GM21619 (cell line): ENCODE measurements around the gene RGS8.

Experiments
- ATAC-seq: cut with Tn5 transposase; IDR thresholded peaks from one replicate; pipeline ENCODE4 v1.9.1; 2021; ENCODE audit not compliant: unreplicated experiment

RGS8 gene

DNA sequence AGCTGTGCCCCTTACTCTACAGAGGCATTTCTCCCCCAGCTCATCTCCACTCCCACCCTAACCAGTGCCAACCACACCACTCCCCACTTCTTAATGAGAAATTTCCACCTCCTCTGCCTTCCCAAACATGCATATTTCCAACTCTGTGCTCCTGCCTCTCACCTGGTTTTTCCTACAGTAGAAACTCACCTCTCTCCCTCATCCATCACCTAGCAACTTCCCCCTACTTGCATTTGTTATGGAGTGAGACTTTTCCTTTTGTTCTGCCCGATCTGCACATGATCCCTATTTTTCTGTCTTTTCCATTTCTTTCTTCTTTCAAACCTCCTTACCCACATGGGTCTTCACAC, 11.9 kb downstream of the RGS8 start:
- no peak for ATAC-seq

DNA sequence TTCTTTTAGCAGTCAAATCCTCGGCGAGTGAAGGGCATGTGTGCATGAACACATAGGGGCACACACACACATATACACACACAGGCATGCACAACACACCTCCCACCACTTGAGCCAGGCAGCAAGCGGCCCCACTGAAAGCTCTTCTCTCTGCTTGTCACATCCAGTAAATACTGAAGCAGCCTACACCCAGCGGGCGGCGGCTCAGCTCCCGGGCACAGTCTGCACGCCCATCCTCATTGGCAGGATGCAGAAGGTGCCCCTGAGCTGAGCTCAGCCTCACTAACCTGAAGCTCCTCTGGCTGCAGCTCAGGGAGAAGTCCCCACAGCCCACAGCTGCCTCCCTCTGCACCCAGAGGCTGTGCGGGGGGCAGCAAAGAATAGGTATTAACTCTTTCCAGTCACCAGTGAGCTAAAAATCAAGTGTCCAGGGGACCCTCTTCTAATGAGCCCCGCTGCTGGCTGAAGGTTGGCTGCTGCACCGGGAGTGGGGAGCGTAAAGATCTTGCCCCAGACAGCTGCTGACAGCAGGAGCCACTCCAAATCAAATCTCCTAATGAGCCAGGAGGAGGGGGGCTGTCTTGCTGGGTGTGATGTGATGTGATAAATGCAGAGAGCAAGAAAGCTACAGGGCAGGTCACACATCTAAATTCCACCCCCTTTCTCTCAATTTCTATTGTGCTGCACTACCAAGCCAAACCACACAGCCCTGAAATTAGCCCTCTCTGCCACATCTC, 12.5 kb downstream of the RGS8 start:
- no peak for ATAC-seq

DNA sequence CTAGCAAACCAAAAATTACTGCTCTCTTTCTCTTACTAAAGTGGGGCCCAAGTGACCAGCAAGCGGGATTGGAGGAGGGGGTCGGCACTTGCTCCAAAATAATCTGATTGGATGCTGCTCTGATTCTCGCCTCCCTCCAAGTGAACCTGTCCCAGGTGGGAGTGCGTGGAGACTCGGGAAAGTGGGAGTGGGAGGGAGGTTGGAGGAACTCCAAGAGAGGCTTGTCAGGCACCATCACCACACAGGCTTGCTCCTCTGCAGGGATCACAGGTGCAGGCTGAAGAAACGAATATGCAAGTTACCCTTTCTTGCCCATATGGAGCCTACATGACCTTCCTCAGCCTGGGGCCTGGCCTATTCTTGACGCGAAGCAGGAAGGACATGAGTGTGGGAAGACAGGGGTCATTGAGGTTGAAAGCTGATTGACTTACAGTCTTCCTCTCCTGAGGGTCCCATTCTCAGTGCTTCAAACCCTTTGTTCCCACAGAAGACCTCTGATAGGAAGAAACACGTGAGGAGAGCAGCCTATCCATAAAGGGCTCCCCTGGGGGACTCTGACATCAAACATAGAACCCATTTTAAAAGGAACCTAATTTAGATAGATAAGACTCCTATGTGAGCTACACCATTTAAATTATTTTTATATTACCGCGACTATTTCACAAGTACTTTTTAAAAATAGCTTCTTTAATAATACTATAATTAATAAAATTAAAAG, 14.2 kb downstream of the RGS8 start:
- ATAC-seq = no peak

DNA sequence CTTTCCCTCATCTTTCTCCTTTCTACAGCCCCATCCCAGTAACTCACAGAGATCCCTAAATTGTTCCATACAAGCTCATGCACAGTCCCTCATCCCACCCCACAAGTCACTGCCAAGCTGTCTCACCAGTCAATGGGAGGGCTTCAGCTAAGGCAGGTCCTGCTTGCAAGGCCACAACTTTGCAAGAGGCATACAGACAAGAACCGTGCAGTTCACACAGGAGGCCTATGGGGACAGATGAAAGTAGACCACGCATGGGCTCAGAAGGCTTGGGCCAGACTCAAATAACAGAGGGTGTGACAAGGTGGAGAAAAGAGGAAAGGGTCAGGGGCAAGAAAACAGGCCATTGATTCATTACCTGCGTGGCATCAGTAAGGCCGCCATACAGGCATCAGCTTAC, 15.1 kb downstream of the RGS8 start:
- no peak for ATAC-seq

DNA sequence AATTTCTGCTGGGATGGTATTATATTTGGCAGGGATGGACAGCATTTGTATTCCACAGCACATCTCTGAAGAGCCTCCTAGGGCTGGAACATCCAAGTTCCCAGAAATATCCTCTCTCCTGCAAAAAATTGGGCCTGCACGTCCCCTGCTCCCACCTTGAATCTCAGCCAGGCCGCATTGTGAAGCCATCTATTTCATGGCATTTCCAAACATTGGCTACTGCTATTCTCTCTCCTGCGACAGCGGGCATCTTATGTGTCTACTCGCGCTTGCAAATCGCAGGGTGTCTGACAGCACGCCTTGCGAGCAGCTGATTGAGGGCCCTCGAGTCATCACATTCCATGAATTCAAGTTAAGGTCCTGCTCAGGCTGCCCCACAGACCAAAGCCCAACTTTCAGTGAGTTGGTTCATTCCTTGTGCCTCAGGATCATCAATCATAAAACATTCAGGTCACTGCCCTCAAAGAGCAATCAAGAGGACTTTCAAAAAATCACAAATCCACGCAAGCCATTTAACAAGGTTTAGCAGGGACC, 15.8 kb downstream of the RGS8 start:
- ATAC-seq = no peak

DNA sequence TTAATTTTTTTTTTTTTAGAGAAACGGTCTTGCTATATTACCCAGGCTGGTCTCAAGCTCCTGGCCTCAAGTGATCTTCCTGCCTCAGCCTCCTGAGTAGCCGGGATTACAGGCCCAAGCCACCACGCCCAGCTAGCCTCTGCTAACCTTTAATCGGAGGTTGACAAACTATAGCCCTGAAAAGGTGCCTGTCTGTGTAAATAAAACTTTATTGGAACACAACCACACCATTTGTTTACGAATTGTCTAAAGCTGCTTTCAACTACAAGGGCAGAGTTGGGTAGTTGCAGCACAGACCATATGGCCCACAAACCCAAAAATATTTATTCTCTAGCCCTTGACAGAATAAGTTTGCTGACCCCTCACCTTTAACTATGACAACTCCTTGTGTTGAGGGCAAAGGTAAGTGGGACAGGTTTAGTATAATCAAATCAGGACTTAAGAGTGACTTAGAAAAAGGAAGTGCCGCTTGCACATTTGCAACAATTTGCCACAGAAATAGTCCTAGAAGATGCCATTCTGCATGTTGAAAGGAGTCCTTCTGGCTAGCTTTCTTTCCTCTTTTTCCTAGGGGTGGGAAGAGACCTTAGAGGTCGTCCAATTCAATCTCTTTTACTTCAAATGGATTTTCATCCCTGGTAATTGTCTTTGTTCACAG, 16.4 kb downstream of the RGS8 start:
- ATAC-seq = no peak

DNA sequence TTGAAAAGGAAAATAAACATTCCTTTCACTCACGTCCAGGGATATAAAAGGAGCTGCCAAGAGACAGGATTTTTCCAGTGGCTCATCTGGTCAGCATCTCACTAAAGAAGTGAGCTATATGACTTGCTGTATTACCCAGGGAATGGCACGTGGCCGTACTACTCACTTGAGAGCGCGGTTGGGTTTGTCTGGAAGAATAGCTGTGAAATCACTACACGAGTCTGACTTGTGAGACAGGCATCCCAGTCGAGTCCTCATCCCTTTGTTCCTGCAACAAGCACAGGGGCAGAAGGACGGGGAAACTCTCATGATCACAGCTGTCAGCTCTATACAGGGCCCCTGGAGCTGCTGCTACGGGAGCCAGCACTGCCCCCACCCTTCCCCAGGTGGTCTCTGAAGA, 17.7 kb downstream of the RGS8 start:
- ATAC-seq = no peak

DNA sequence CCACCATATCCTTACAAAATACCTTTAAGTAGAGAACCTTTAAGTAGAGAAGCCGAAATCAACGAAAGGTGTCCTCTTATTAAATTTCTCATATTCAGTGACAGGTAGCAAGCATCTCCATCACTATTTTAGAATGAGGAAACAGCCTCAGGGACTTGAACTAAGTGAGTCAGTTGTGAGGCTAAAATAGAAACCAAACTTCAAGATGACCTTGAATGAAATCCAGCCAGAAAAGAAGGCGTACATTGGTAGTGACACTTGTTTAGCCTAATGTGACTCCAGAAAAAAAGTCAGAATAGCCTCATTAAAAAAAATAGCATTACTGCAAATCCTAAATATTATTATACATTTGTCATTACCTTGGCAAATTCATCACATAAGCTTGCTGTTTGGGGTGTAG, 20.1 kb downstream of the RGS8 start:
- no peak for ATAC-seq

DNA sequence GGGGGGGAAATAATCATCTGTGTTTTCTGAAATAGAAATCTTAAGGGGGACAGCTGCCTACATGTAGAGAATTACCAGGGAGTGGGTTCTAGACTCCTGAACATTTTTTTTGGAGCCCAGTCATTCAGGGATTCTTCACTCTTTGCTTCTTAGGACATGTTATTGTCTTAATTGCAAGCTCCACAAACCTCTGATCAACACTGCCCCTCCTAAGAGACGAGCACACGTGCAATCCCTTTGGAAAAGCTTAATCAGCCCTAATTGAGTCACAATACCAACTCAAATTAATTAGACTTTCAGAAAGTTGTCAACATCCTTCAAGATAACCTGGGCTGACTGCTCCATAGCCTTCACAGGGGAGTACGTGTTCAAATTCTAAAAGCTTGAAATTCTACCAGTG, 21.4 kb downstream of the RGS8 start:
- no peak for ATAC-seq

DNA sequence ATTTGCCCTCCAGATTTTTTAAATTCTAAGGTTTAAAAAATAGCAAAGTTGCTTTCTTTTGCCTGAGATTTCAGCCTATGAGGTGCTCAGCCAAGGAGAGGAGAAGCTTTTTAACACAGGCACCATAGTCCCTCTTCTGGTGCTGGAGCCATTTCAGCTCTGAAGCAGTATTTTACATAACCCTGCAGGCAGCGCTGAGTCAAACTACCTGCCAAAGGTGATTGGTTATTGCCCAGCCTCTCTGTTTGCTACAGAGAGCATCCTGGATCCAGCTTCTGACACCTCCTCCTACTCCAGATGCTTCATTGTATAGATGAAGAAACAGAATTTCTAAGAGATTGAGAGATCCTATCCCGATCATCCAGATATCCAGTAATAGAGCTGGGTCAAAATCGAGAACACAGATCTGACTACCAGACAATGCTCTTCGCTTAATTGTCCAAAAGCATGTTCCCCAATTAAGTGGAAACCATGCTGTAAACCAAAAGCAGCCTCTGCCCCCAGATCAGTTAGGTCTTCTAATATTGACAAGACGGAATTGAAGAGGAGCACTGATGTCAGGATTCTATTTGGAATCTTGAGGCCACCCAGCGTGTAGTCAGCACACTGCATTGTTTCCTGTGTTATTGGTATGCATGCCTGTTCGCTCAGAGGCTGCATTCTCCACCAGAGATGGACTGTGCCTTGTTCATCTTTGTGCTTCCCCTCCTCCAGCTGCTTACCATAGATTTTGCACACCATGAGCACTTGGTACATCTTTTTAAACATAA, 22.1 kb downstream of the RGS8 start:
- no peak for ATAC-seq

DNA sequence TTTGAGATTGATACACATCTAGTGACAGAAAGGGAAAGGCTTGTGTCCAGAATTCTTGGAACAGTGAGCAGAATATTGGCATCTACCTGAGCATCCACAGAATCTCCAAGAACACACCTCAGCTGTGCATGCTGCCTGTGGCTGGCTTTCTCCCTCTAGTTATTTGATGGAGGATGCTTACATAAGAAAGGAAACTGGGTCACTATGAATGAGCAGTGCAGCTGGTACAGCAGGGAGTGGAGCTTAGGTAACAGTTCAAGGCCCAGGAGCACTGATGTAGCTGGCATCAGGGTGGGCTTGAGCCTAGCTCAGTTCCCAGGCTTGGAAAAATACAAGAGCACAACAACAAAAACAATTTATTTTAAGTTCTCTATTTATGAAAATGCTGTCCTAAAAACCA, 26.3 kb downstream of the RGS8 start:
- ATAC-seq = no peak

DNA sequence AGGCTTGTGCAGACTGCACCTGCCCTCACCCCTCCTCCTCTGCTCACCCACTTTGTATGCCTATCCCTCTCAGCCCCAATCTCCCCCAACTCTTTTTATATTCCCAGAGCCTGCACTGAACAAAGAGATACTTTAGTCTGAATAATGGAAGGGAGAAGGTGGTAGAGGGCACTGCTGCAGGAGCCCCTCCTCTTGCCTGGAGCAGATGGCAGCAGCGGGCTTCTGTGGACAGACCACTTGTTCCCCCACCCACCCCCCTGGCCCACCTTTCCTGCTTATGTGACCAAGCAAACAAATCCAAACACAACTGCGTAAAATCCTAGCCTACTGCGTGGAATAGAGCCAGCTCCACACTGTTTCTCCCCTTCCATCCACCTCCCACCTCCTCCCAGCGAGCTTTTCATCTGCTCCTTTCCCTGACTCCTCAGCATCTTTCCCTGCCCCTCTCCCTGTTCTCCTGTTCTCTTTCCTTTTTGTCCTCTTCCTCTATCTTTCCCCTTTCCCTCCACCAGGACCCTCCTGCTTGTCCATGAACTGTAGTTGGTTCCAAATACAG, 27.5 kb downstream of the RGS8 start:
- no peak for ATAC-seq

DNA sequence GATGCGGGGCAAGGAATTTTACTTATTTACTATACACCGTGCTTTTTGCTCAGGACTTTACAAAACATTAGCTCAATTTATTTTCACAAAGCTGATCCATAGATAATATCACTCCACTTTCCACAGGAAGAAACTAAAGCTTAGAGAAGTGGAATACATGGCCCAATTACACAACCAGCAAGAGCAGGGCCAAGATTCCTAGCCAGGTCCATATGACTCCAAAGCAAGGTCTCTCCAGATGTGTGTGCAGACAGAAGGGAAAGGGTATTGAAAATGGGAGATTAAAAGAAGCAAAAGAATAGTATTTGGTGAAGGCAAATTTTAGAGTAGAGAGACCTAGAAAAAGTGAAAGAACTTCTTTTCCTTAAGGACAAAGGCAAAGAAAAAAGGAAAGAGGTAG, 30.4 kb downstream of the RGS8 start:
- no peak for ATAC-seq

DNA sequence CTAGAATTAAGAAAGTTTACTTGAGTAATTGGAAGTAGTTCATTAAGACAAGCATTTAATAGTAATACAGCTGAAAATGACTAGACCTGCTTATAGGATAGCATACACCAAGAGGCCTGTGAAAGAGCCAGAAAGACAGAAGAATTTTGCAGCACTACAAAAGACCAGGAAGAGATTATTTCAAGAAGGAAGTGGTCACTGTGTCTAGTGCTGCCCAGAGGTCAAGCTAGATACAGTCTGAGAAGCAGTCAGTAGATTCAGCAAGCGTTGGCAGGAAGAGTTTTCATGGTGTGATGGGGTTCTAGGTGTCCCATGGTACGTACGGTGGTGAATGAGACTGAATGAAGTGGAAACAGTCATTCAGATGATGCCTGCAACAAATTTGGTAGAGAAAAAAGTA, 31.5 kb downstream of the RGS8 start:
- no peak for ATAC-seq

DNA sequence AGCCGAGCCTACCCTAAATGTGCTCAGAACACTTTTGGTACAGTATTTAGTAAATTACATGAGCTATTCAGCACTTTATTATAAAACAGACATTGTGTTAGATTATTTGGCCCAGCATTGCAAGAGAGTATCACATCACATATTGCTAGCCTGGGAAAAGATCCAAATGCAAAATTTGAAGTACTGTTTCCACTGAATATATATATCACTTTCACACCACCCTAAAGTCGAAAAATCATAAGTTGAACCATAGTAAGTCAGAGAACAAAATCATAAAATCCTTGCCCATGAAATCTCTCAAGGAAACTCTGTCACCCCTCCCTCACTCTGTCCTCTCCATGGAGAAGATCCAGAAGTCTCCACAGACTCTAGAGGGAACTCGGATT, 33.1 kb downstream of the RGS8 start:
- ATAC-seq = no peak

DNA sequence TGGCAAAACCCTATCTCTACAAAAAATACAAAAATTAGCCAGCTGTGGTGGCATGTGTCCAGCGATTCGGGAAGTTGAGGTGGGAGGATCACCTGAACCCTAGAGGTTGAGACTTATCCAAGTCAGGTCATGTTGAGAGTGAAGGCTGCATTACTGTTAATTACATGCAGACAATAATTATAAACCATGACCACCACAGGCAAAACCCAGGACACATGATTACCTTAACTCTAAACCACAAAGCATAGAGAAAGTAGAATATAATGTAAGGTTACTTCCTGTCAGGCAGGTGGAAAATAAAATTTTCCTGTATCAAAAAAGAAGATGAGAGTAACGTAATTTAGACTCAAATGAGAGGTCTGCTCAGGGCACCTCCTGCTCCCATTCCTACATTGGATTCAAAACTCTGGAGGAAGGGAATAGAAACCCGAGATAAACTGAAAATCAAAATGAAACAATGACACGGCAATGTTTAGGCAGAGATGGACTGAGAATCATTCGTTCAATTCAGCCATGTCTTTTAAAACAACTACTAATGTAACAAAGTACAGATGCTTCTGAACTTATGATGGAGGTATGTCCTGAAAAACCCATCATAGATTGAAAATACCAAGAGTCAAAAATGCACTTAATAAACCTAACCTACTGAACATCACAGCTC, 33.6 kb downstream of the RGS8 start:
- no peak for ATAC-seq

DNA sequence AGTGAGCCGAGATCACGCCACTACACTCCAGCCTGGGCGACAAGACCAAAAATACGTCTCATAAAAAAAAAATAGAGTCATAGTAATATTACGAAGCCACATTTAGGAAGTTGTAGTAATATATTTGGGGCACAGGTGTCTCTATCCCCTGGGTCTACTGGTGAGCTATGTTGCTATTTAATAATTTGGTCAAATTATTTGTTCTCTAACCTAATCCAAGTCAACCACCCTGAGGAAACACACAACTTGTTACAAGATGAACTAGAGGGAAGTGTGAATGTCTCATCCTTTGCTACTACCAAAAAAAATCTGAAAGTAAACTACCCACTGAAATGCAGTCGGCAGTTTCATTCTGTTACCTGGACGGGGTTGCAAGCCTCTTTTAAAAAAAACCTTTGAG, 35.3 kb downstream of the RGS8 start:
- ATAC-seq = peak; percentile 48

DNA sequence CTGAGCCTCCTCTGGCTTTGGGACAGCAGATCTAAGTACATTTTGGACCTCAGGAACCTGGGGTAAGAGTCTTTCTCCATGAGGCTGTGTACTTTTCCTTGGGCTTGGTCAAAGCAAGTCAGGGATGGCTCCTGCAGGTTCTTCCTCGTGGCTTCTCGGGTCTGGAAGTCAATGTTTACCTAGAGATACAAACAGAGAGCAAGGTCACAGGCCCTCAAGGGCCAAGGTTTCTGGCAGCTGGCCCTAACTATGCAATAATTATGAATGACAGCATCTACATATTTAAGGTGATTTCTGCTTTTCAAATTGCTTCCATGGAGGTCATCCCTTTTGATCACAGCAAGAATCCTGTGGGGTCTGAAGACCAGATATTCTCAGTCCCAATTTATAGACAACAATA, 37.6 kb downstream of the RGS8 start:
- no peak for ATAC-seq

DNA sequence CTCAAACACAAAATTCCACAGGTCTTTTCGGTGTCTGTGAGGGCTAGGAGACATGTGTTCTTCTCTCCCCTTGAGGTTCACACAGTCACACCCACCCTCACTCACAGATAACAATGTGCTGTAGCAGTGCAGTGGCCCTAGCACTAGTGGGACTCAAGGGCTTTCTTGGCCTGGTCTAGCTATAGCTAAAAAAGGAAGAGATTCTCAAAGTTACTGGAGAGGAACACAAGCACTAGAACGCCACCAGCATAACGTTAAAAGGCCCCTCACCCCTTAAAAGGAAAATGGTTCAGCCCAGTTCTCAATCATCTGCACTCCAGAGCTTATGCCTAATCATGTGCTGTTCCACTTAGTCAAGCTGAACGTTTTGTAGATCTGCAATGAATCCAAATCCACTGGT, 39.5 kb downstream of the RGS8 start:
- no peak for ATAC-seq

DNA sequence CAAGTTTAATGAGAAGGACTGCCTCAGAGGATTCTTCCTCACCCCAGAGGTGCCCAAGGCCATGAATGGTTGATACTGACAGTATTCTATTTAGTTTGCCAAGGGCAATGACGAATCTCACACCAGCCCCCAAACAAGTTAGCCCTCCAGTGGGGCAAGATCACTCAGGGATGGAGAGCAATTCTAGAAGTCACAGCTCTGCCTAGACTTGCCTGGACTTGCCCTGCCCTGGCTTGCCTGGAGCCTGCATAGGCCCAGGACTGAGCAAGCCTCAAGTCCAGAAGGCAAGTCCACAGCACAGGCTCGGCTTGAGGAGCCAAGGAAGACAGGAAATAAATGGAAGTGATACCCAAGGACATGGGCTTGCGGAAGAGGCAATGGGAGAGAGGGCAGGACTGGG, 40.7 kb downstream of the RGS8 start:
- ATAC-seq = no peak

DNA sequence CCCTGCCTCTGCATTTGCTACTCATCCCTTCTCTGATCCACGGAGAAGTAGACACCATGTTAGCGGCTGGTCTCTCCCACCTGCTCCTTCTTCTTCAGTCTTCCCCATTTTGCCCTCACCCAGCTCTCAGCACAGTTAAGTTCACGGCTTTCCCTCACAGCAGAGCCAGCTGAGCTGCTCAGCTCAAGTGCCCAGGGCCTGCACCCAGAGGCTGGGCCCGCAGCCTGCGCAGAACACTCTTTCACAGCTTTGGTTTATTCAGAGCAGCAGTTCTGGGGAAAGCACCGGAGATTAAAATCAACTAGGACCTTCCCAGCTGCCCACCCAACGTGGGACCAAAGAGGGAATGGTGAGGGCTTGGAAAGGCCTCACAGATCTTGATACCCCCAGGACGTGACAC, 41.9 kb downstream of the RGS8 start:
- no peak for ATAC-seq
